Endometrial microvascular endothelial cells (primary cell): Measurements from ENCODE around the gene TNIK. TPM values are rescaled to one million over a fixed set of nuclear protein-coding genes. Genes with fewer than 3 reads are reported as not detected.

Source experiments
- in situ Hi-C: cut with HindIII; loops from 2 replicates; pipeline ENCODE4 v1.10.0; 2017; ENCODE audit warnings: low sequenced_read_pairs, low pct_unique_long_range_greater_than_20kb; ENCODE audit errors: inconsistent ontology term
- total RNA-seq: library from RNA; depleted of rRNA; stranded (reverse); fragments of >200 nt; gene quantifications from one replicate; pipeline ENCODE4 v1.2.3, GENCODE V29; 2015; ENCODE audit errors: inconsistent ontology term

The TNIK gene
- total RNA-seq, 1 donor from 2014 or later = 22.9 TPM

- in situ Hi-C loops = loop anchor here (10.0 kb wide), 1 partner anchor 273 kb away; no protein-coding TSS in a partner anchor
These were observed 278.1 kb downstream of the TNIK start for GRCh38 chr3:171181907-171182690.

GRCh38 chr3:171178714-171179113 lies 281.5 kb downstream of the TNIK start:
- in situ Hi-C loops = no loop called here

GRCh38 chr3:171177553-171177952 lies 282.7 kb downstream of the TNIK start:
- in situ Hi-C loops = no loop called here

- in situ Hi-C loops = no loop called here
These were observed 283.1 kb downstream of the TNIK start for GRCh38 chr3:171177056-171177455.

- in situ Hi-C loops = no loop called here
These were observed 283.8 kb downstream of the TNIK start for GRCh38 chr3:171176244-171176933.

GRCh38 chr3:171175741-171176234 lies 284.4 kb downstream of the TNIK start:
- in situ Hi-C loops = no loop called here

- in situ Hi-C loops = no loop called here
These were observed 286.5 kb downstream of the TNIK start for GRCh38 chr3:171173736-171174135.

GRCh38 chr3:171172070-171172469 lies 288.1 kb downstream of the TNIK start:
- in situ Hi-C loops = no loop called here

GRCh38 chr3:171169866-171170265 lies 290.3 kb downstream of the TNIK start:
- in situ Hi-C loops = no loop called here

- in situ Hi-C loops = no loop called here
These were observed 290.8 kb downstream of the TNIK start for GRCh38 chr3:171169443-171169842.

GRCh38 chr3:171168551-171168950 lies 291.7 kb downstream of the TNIK start:
- in situ Hi-C loops = no loop called here

- in situ Hi-C loops = no loop called here
These were observed 292.1 kb downstream of the TNIK start for GRCh38 chr3:171168086-171168485.

- in situ Hi-C loops = no loop called here
These were observed 294.2 kb downstream of the TNIK start for GRCh38 chr3:171165983-171166382.

- in situ Hi-C loops = no loop called here
These were observed 294.7 kb downstream of the TNIK start for GRCh38 chr3:171165499-171165921.

GRCh38 chr3:171164067-171164465 lies 296.1 kb downstream of the TNIK start:
- in situ Hi-C loops = no loop called here

- in situ Hi-C loops = no loop called here
These were observed 296.8 kb downstream of the TNIK start for GRCh38 chr3:171163101-171164066.

- in situ Hi-C loops = no loop called here
These were observed 299.9 kb downstream of the TNIK start for GRCh38 chr3:171160325-171160724.

GRCh38 chr3:171159822-171160157 lies 300.4 kb downstream of the TNIK start:
- in situ Hi-C loops = no loop called here
